HCT116 (cell line): ENCODE measurements around the gene FHIT. TPM values are rescaled to one million over a fixed set of nuclear protein-coding genes. Genes with fewer than 3 reads are reported as not detected.

Source experiments
- ATAC-seq: fragments of 200-7000 bp; cut with Tn5 transposase; 2 replicates; pipeline ENCODE4 v1.9.1; 2020; ENCODE audit warnings: mild to moderate bottlenecking, moderate library complexity
- BruUV-seq: library from RNA; stranded (reverse); fragments of 400-500 nt; replicated peaks from 2 replicates; lab custom pipeline; 2021; lab: Mats Ljungman, UMichigan
- CTCF ChIA-PET: fragments of 300-600 bp; sonication (Branson Sonifier 250); formaldehyde crosslinking; loops from one replicate; lab custom pipeline; 2021; ENCODE audit warnings: antibody characterized with exemption; lab: Charles Lee
- POLR2A ChIA-PET: fragments of 300-600, 350-600 bp; sonication (Branson Sonifier 250); formaldehyde crosslinking; loops from one replicate; lab custom pipeline; 2021; ENCODE audit warnings: antibody characterized with exemption; lab: Charles Lee
- RAD21 ChIA-PET, 2 experiments: fragments of 300-600 bp; sonication (Branson Sonifier 250); formaldehyde crosslinking; loops; one replicate each; lab custom pipeline; 2023; ENCODE audit warnings: low total read pairs in 2 of 2; ENCODE audit not compliant: uncharacterized antibody in 2 of 2, unreplicated experiment in 2 of 2, low non-redundant PET in 1 of 2; lab: Charles Lee
- DNase-seq: peaks from one replicate; pipeline ENCODE4 v3.0.0-alpha.2; 2010; ENCODE audit warnings: low read depth, low spot score
- H2AFZ ChIP-seq: fragments of 200-600 bp; shearing (Covaris generic), sonication (generic); 2 replicates; pipeline ENCODE4 v1.6.1; 2017; ENCODE audit warnings: low read depth, mixed run types, mixed read lengths, antibody characterized with exemption, low read length; ENCODE audit not compliant: poor library complexity, severe bottlenecking
- H3K27ac ChIP-seq: 2 replicates; pipeline ENCODE4 v1.5.1; 2012; ENCODE audit warnings: low read depth, low read length
- H3K27me3 ChIP-seq: fragments of 200-600 bp; sonication (generic); 2 replicates; pipeline ENCODE4 v1.6.1; 2016; ENCODE audit warnings: mixed run types, low read length, mixed read lengths; ENCODE audit not compliant: insufficient read depth
- H3K36me3 ChIP-seq, 2 experiments: fragments of 200-500 bp in 1 of 2; fragments of 200-600 bp in 1 of 2; sonication (Bioruptor generic) in 1 of 2; sonication (generic) in 1 of 2; 2 replicates each; pipeline versions ENCODE4 v1.5.1 to v1.6.1; 2014 to 2016; ENCODE audit warnings: low read length in 2 of 2, inconsistent platforms in 1 of 2, mixed read lengths in 1 of 2, mixed run types in 1 of 2; ENCODE audit not compliant: insufficient read depth in 2 of 2, control insufficient read depth in 1 of 2
- H3K4me1 ChIP-seq, 2 experiments: fragments of 200-600 bp in 1 of 2; sonication (generic) in 1 of 2; 2 replicates each; pipeline versions ENCODE4 v1.5.1 to v1.6.1; 2012 to 2017; ENCODE audit warnings: low read length in 2 of 2, inconsistent platforms in 1 of 2, mild to moderate bottlenecking in 1 of 2, mixed read lengths in 1 of 2, mixed run types in 1 of 2, moderate library complexity in 1 of 2; ENCODE audit not compliant: insufficient read depth in 2 of 2, control insufficient read depth in 1 of 2
- H3K4me2 ChIP-seq: fragments of 200-600 bp; sonication (generic); 2 replicates; pipeline ENCODE4 v1.6.1; 2017; ENCODE audit warnings: mixed run types, low read length, mixed read lengths
- H3K4me3 ChIP-seq, 2 experiments: fragments of 200-600 bp in 1 of 2; sonication (generic) in 1 of 2; replicated peaks in 1 of 2; 2 replicates each; pipeline ENCODE4 v1.5.1; 2011 to 2016; ENCODE audit warnings: low read length in 2 of 2, control low read depth in 1 of 2, low read depth in 1 of 2, mild to moderate bottlenecking in 1 of 2, mixed read lengths in 1 of 2, mixed run types in 1 of 2
- H3K79me2 ChIP-seq: fragments of 200-600 bp; sonication (generic); 2 replicates; pipeline ENCODE4 v1.6.1; 2017; ENCODE audit warnings: mild to moderate bottlenecking, mixed run types, low read length, moderate library complexity, mixed read lengths; ENCODE audit not compliant: insufficient read depth
- H3K9ac ChIP-seq: fragments of 200-600 bp; sonication (generic); 2 replicates; pipeline ENCODE4 v1.6.1; 2016; ENCODE audit warnings: low read length, mixed read lengths
- H3K9me2 ChIP-seq: fragments of 200-600 bp; sonication (generic), shearing (Covaris generic); 2 replicates; pipeline ENCODE4 v1.6.1; 2017; ENCODE audit warnings: mixed run types, mild to moderate bottlenecking, moderate library complexity; ENCODE audit not compliant: insufficient read depth
- H3K9me3 ChIP-seq, 2 experiments: fragments of 200-500 bp in 1 of 2; fragments of 200-600 bp in 1 of 2; sonication (Bioruptor generic) in 1 of 2; sonication (generic) in 1 of 2; 2 replicates each; pipeline ENCODE4 v1.6.1; 2014 to 2017; ENCODE audit warnings: low read length in 2 of 2, mixed read lengths in 2 of 2, inconsistent platforms in 1 of 2, low read depth in 1 of 2, mild to moderate bottlenecking in 1 of 2, mixed run types in 1 of 2, moderate library complexity in 1 of 2; ENCODE audit not compliant: control insufficient read depth in 1 of 2, insufficient read depth in 1 of 2
- H4K20me1 ChIP-seq: fragments of 200-600 bp; sonication (generic), shearing (Covaris generic); 2 replicates; pipeline ENCODE4 v1.6.1; 2017; ENCODE audit warnings: mixed run types, mild to moderate bottlenecking, moderate library complexity; ENCODE audit not compliant: insufficient read depth
- ATF3 ChIP-seq: IDR thresholded peaks from 2 replicates; pipeline ENCODE4 v1.6.1; 2012
- CBX3 ChIP-seq: IDR thresholded peaks from 2 replicates; pipeline ENCODE4 v1.6.1; 2012; ENCODE audit warnings: low read depth
- CEBPB ChIP-seq: IDR thresholded peaks from 2 replicates; pipeline ENCODE4 v1.6.1; 2012; ENCODE audit warnings: low read depth
- CTCF ChIP-seq, 3 experiments: fragments of 200-600 bp in 1 of 3; sonication (generic) in 1 of 3; IDR thresholded peaks in 2 of 3; conservative IDR thresholded peaks in 1 of 3; 2 replicates each; pipeline ENCODE4 v1.5.1; 2012 to 2017; ENCODE audit warnings: low read depth in 2 of 3, low read length in 2 of 3, antibody characterized with exemption in 1 of 3, borderline replicate concordance in 1 of 3, control low read depth in 1 of 3, mild to moderate bottlenecking in 1 of 3, mixed read lengths in 1 of 3, mixed run types in 1 of 3, moderate library complexity in 1 of 3; ENCODE audit not compliant: insufficient read depth in 1 of 3
- MAX ChIP-seq: IDR thresholded peaks from 2 replicates; pipeline ENCODE4 v1.6.1; 2012
- POLR2AphosphoS5 ChIP-seq: IDR thresholded peaks from 2 replicates; pipeline ENCODE4 v1.6.1; 2011; ENCODE audit warnings: mild to moderate bottlenecking, low read depth, low read length, moderate library complexity
- SIN3A ChIP-seq: IDR thresholded peaks from 2 replicates; pipeline ENCODE4 v1.6.1; 2012; ENCODE audit warnings: low read depth
- SRF ChIP-seq: IDR thresholded peaks from 2 replicates; pipeline ENCODE4 v1.6.1; 2012; ENCODE audit warnings: low read depth
- ZBTB33 ChIP-seq: IDR thresholded peaks from 2 replicates; pipeline ENCODE4 v1.6.1; 2011; ENCODE audit warnings: mild to moderate bottlenecking, low read length, moderate library complexity; ENCODE audit not compliant: insufficient replicate concordance; ENCODE audit errors: extremely low read depth
- intact Hi-C: fragments of 100-400 bp; cut with micrococcal nuclease; formaldehyde crosslinking; loops from 2 replicates; pipeline ENCODE4 v1.10.0; 2022
- total RNA-seq: library from RNA; stranded (reverse); gene quantifications from one replicate; pipeline ENCODE4 v1.2.1, GENCODE V29; 2021; ENCODE audit not compliant: unreplicated experiment

Gene FHIT
- total RNA-seq, 1 experiment from 2014 or later: 20.1 TPM

- Histone ChIP-seq H3K27ac (no peak overlapping the region), H3K27me3 (peaks cover 4% of the 10 kb centered on the region; the same call in 1 of the 2 replicates), H4K20me1 (no peaks in the 10 kb centered on the region), H3K4me1 (no peaks in the 10 kb centered on the region), H3K4me3 (no peak overlapping the region), H3K4me2 (no peak overlapping the region), H3K36me3 (no peaks in the 10 kb centered on the region), H2AFZ (no peak overlapping the region), H3K9me3 (no peaks in the 10 kb centered on the region), H3K79me2 (no peaks in the 10 kb centered on the region), H3K9ac (no peak overlapping the region), H3K9me2 (no peaks in the 10 kb centered on the region)
- no peak for DNase-seq
- TF ChIP-seq CBX3 (no peak), SIN3A (no peak), ATF3 (no peak), SRF (no peak), CEBPB (no peak), ZBTB33 (no peak), MAX (no peak), CTCF (IDR thresholded peaks at IDR 0.05 in 2 of 3, conservative IDR thresholded peaks at IDR 0.05 in 1 of 3; ENCODE audit: borderline replicate concordance in 1 of 3, insufficient read depth in 1 of 3, low read depth in 2 of 3, low read length in 2 of 3) (no peak), POLR2AphosphoS5 (no peak)
- intact Hi-C loops: no loop called here
- POLR2A ChIA-PET: no interaction called here
- no peak for ATAC-seq
- RAD21 ChIA-PET: no interaction called here
- CTCF ChIA-PET: no interaction called here
- BruUV-seq: no TSS peak
Observed at GRCh38 chr3:59970376-59970775, 1280.9 kb downstream of the FHIT start.
